GM23248 (cell line): ENCODE data around the gene ACE. TPM values are rescaled to one million over a fixed set of nuclear protein-coding genes. Genes with fewer than 3 reads are reported as not detected.

Source experiments
- DNase-seq: peaks from one replicate; pipeline ENCODE4 v3.0.0-alpha.2; 2015
- H2AFZ ChIP-seq: fragments of 200-600 bp; sonication (generic); 2 replicates; pipeline ENCODE4 v1.6.1; 2016; ENCODE audit warnings: antibody characterized with exemption
- H3F3A ChIP-seq: fragments of 200-600 bp; sonication (generic); 2 replicates; pipeline ENCODE4 v1.6.1; 2016; ENCODE audit warnings: mild to moderate bottlenecking, antibody characterized with exemption, mixed run types; ENCODE audit not compliant: insufficient read depth
- H3K27ac ChIP-seq: fragments of 200-600 bp; sonication (generic); 2 replicates; pipeline ENCODE4 v1.5.1; 2016; ENCODE audit warnings: mild to moderate bottlenecking
- H3K27me3 ChIP-seq: fragments of 200-600 bp; sonication (generic); replicated peaks from 2 replicates; pipeline ENCODE4 v1.6.1; 2016; ENCODE audit warnings: mild to moderate bottlenecking; ENCODE audit not compliant: insufficient read depth
- H3K36me3 ChIP-seq: fragments of 200-600 bp; sonication (generic); 2 replicates; pipeline ENCODE4 v1.6.1; 2016; ENCODE audit warnings: low read depth, mild to moderate bottlenecking
- H3K4me1 ChIP-seq: fragments of 200-600 bp; sonication (generic); 2 replicates; pipeline ENCODE4 v1.6.1; 2016; ENCODE audit warnings: mild to moderate bottlenecking; ENCODE audit not compliant: insufficient read depth
- H3K4me2 ChIP-seq: fragments of 200-600 bp; sonication (generic); one replicate; pipeline ENCODE4 v1.6.1; 2016; ENCODE audit warnings: mild to moderate bottlenecking; ENCODE audit not compliant: unreplicated experiment
- H3K4me3 ChIP-seq: fragments of 200-600 bp; sonication (generic); 2 replicates; pipeline ENCODE4 v1.5.1; 2016; ENCODE audit warnings: mild to moderate bottlenecking
- H3K79me2 ChIP-seq: fragments of 200-600 bp; sonication (generic); 2 replicates; pipeline ENCODE4 v1.6.1; 2016; ENCODE audit warnings: mild to moderate bottlenecking; ENCODE audit not compliant: insufficient read depth
- H3K9ac ChIP-seq: fragments of 200-600 bp; sonication (generic); 2 replicates; pipeline ENCODE4 v1.6.1; 2016; ENCODE audit warnings: mild to moderate bottlenecking
- H3K9me2 ChIP-seq: fragments of 200-600 bp; sonication (generic); 2 replicates; pipeline ENCODE4 v1.6.1; 2016; ENCODE audit warnings: mixed run types, mild to moderate bottlenecking, moderate library complexity; ENCODE audit not compliant: insufficient read depth
- H3K9me3 ChIP-seq: fragments of 200-600 bp; sonication (generic); one replicate; pipeline ENCODE4 v1.6.1; 2017; ENCODE audit warnings: low read depth
- H4K20me1 ChIP-seq: fragments of 200-600 bp; sonication (generic); 2 replicates; pipeline ENCODE4 v1.6.0; 2016; ENCODE audit not compliant: insufficient read depth
- EZH2 ChIP-seq: fragments of 200-600 bp; sonication (generic); IDR thresholded peaks from 2 replicates; pipeline ENCODE4 v1.6.1; 2018; ENCODE audit warnings: antibody characterized with exemption, mild to moderate bottlenecking; ENCODE audit not compliant: insufficient read depth, poor library complexity, severe bottlenecking
- EZH2phosphoT487 ChIP-seq: fragments of 200-600 bp; sonication (generic); IDR thresholded peaks from 2 replicates; pipeline ENCODE4 v1.6.1; 2018; ENCODE audit warnings: antibody characterized with exemption, moderate library complexity, mild to moderate bottlenecking, low read depth; ENCODE audit not compliant: insufficient read depth
- WGBS, 2 experiments: methylation state at CpG; one replicate each; pipeline ENCODE4 v1.1.6; 2015 to 2017; ENCODE audit warnings: low lambda C conversion rate in 2 of 2, low coverage in 1 of 2; ENCODE audit errors: missing lambda C conversion rate in 2 of 2; 5-methylcytosine and 5-hydroxymethylcytosine counted together
- in situ Hi-C: fragments of 300-500 bp; cut with MboI; formaldehyde crosslinking; loops from 2 replicates; pipeline ENCODE4 v1.15.0; 2020
- polyA plus RNA-seq: library from polyadenylated mRNA; unstranded; fragments of >200 nt; fragmentation: Nextera tagmentation; extraction: Ambion mirVana; gene quantifications from 2 replicates; pipeline ENCODE4 v1.2.1, GENCODE V29; 2016
- total RNA-seq: library from RNA; depleted of rRNA; stranded (reverse); fragments of >200 nt; shearing (Covaris generic); gene quantifications from 2 replicates; pipeline ENCODE4 v1.2.3, GENCODE V29; 2014

The ACE gene
- total and polyA plus RNA-seq, 2 experiments from 2014 or later = 2.2 to 3.4 TPM

DNA sequence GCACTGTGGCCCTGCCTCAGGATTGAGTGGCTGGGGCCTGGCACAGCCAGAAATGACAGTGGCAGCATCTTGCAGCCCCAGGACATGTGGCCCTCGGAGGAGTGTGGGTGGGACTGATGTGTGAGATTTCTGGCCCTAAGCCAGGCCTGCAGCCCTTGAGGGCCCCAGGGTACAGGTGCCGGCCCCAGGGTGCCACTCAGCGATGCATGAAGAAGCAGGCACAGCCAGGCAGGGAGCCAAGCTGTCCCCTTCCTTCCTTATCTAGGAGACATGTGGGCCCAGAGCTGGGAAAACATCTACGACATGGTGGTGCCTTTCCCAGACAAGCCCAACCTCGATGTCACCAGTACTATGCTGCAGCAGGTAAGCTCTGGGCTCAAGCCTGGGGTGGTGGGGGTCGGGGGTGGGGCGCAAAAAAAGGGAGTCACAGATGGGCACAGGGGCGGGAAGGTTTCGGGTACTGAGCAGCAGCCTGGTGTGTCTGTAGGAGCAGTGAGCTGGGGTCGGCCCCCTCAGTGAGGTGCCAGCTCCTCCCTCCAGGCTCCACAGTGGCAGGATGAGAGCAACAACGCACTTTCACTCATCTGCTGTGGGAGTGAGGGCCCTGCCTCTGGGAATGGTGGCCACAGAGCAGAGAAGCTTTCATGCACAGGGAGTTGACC lies 4.1 kb downstream of the ACE start:
- WGBS, 2 experiments = 80 to 83% methylated on average over 9 to 11 of the region's 11 CpGs

DNA sequence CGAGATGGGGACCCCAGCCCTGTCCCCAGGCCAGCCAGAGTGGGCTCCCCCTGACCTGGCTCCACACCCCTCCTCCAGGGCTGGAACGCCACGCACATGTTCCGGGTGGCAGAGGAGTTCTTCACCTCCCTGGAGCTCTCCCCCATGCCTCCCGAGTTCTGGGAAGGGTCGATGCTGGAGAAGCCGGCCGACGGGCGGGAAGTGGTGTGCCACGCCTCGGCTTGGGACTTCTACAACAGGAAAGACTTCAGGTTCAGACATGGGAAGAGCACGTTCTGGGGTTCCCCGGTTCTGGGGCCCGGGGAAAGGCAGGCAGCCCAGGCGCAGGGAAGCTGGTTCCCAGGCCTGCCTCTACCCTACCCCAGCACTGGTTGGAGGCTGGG lies 4.6 kb downstream of the ACE start:
- H3F3A ChIP-seq = no peaks in the 10 kb centered on the region
- H3K4me1 ChIP-seq = peaks cover 13% of the 10 kb centered on the region
- H3K4me3 ChIP-seq = no peak overlapping the region
- no peak overlapping the region for H3K27ac ChIP-seq
- H3K9ac ChIP-seq = no peak overlapping the region
- H3K36me3 ChIP-seq = no peaks in the 10 kb centered on the region
- no peak for DNase-seq
- WGBS, 2 experiments = 84 to 89% methylated on average over 16 of the region's 16 CpGs
- no peaks in the 10 kb centered on the region for H3K9me2 ChIP-seq
- H3K79me2 ChIP-seq = no peaks in the 10 kb centered on the region
- in situ Hi-C loops = no loop called here
- H3K9me3 ChIP-seq = no peaks in the 10 kb centered on the region
- H2AFZ ChIP-seq = no peak overlapping the region
- no peak for TF ChIP-seq EZH2
- TF ChIP-seq EZH2phosphoT487 = no peak
- no peaks in the 10 kb centered on the region for H3K27me3 ChIP-seq
- H3K4me2 ChIP-seq = no peak overlapping the region
- H4K20me1 ChIP-seq = no peaks in the 10 kb centered on the region

More for the DNA sequence above, 4.1 kb downstream of the ACE start:
- Histone ChIP-seq H3K4me1 (peaks cover 13% of the 10 kb centered on the region), H3F3A (no peaks in the 10 kb centered on the region), H2AFZ (no peak overlapping the region), H3K4me3 (no peak overlapping the region), H3K9me2 (no peaks in the 10 kb centered on the region), H3K4me2 (no peak overlapping the region), H3K36me3 (no peaks in the 10 kb centered on the region), H3K9ac (no peak overlapping the region), H3K9me3 (no peaks in the 10 kb centered on the region), H3K27ac (no peak overlapping the region), H3K79me2 (no peaks in the 10 kb centered on the region), H4K20me1 (no peaks in the 10 kb centered on the region), H3K27me3 (no peaks in the 10 kb centered on the region)
- DNase-seq = no peak
- TF ChIP-seq EZH2 (no peak), EZH2phosphoT487 (no peak)
- in situ Hi-C loops = no loop called here

DNA sequence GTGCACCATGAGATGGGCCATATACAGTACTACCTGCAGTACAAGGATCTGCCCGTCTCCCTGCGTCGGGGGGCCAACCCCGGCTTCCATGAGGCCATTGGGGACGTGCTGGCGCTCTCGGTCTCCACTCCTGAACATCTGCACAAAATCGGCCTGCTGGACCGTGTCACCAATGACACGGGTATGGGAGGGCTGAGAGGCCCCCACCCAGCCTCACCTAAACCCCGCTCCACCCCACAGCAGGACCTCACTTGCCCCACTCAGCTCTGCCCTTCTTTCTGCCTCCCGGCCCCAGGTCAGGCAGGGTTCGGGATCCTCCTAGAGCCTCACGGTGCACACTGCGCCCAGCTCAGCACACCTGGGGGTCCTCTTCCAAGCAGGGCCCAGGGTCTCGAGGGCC lies 5.6 kb downstream of the ACE start:
- Histone ChIP-seq H3K9me3 (no peaks in the 10 kb centered on the region), H3K4me1 (peaks cover 13% of the 10 kb centered on the region), H3K4me3 (no peak overlapping the region), H3K9ac (no peak overlapping the region), H3F3A (no peaks in the 10 kb centered on the region), H3K4me2 (no peak overlapping the region), H3K79me2 (no peaks in the 10 kb centered on the region), H3K27me3 (no peaks in the 10 kb centered on the region), H2AFZ (no peak overlapping the region), H3K27ac (no peak overlapping the region), H4K20me1 (no peaks in the 10 kb centered on the region), H3K36me3 (no peaks in the 10 kb centered on the region), H3K9me2 (no peaks in the 10 kb centered on the region)
- in situ Hi-C loops = no loop called here
- DNase-seq = no peak
- WGBS, 2 experiments = 85% methylated on average over 16 of the region's 16 CpGs
- no peak for TF ChIP-seq EZH2phosphoT487
- no peak for TF ChIP-seq EZH2

DNA sequence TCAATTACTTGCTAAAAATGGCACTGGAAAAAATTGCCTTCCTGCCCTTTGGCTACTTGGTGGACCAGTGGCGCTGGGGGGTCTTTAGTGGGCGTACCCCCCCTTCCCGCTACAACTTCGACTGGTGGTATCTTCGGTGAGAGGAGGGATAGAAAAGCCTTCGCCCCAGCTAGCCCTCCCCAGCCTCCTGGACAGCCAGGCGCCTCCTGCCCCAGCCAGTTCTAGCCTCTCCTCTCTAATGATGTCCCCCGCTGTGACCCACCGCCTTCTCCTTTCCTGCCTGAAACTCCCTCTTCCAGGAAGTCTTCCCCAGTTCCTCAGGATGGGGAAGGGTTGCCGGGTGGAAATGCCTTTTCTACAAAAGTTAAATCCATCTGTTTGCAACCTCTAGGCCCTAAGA lies 6.2 kb downstream of the ACE start:
- Histone ChIP-seq H3K27me3 (no peaks in the 10 kb centered on the region), H3K9me2 (no peaks in the 10 kb centered on the region), H3K4me2 (no peak overlapping the region), H3K27ac (no peak overlapping the region), H3K4me1 (peaks cover 7% of the 10 kb centered on the region), H3F3A (no peaks in the 10 kb centered on the region), H3K9me3 (no peaks in the 10 kb centered on the region), H3K4me3 (no peak overlapping the region), H3K36me3 (no peaks in the 10 kb centered on the region), H2AFZ (no peak overlapping the region), H3K9ac (no peak overlapping the region), H3K79me2 (no peaks in the 10 kb centered on the region), H4K20me1 (no peaks in the 10 kb centered on the region)
- DNase-seq = no peak
- no peak for TF ChIP-seq EZH2phosphoT487
- no peak for TF ChIP-seq EZH2
- in situ Hi-C loops = no loop called here
- 80 to 81% methylated on average over 10 of the region's 10 CpGs for WGBS, 2 experiments
